Stimulated activated CD4-positive, alpha-beta T cell treated with anti-CD3 and anti-CD28 coated beads, Interleukin-1b, Interleukin-23, amount 100 ng/mL, for 24 hours (primary cell): ENCODE results near the gene BMPER.

Source experiments
- DNase-seq, 4 experiments: peaks; one replicate each; pipeline ENCODE4 v3.0.0-alpha.2; 2020; ENCODE audit warnings: low read depth in 4 of 4, low spot score in 1 of 4

The BMPER gene

DNA sequence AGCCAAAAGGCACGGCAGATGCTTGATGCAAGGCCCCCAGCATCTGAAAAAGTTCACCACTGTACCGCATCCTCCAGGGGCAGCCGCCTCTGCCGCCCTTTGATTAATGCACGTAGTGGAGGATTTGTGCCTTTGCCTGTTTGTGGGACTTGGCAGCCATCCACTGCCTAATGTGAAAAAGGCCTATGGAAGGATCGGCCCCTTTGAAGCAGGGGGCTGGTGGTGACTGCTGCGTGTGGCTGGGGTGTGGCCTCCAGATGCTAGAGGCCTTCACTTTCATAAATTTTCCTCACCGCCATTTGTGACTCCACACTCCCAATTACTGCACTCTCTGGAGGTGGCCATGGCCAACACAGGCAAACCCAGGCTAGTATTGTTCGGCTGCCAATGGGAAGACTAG is 226.0 kb downstream of the BMPER start:
- DNase-seq = no peak

DNA sequence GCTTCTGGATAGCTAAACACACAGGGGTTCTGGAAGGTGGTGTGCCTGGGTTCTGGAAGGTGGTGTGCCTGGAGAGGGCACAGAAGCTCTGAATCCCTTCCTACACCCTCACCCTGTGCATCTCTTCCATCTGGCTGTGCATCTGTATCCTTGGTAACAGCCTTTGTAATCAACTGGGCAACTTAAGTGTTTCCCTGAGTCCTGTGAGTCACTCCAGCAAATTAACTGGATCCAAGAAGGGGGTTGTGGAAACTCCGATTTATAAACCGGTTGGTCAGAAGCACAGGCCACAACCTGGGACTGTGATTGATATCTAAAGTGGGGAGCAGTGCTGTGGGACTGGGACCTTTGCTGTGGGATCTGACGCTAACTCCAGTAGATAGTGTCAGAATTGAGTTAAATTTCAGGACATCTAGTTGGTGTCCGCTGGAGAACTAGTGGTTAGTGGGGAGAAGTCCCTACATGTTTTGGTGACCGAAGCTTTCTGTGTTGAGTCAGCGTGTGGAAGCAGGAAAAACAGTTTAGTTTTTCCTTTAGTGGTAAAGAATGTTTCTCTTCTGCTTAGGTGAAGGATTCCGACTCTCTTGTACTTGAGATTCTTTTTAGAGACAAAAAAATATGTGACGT is 228.1 kb downstream of the BMPER start:
- no peak for DNase-seq

DNA sequence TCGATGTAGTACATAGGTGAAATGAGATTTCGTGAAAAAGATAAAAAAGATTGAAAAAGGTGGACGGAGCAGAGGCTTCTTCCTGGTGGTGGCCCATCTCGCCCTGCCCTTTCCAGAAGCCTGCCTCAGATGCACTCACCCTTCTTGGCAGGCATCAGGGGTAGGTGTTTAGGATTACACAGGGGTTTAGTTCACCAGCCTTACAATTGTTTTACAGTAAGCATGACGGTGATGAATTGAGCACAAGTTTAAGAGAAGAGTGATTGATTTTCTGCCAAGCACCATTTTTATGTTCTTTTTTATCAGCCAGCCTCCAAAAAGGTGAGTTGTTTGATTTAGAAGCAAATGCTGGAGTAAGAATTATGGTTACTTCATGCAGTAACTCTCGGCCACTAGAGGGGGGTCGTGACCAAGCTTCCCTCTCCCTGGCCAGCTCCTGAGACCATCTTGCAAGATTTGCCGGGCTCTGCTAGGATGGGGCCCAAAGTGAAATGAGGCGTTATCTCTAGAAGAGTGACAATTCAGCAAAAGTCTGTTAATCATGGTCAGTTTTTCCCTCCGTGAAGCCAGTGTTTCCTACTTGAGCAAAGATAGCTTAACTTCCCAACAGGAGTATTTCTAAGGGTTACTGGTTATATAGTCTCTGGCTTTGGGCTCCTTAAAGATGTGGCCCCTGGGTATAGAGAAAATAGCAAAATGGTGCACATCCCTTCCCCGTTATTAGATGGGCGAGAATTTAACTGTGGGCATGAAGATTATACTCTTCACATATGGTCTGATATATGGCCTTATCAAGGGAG is 228.8 kb downstream of the BMPER start:
- DNase-seq = no peak

DNA sequence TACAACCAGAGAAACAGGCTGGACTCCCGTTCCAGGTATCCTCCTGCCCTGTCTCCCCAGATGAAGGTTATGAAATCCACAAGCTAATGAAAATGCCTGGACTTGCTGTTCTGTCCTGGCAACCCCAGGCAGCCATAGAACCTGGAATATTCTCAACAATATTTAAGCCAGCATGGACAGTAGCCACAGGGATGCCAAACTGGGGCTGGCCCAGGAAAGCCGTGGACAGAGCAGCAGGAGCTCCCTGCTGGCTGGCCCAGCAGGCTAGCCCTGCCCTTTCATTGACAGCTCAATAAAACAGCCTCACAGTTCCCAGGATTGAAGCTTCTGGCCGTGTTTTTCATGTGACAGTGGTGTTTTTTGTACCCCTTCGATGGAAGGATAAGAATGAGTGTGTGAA is 230.6 kb downstream of the BMPER start:
- no peak for DNase-seq

DNA sequence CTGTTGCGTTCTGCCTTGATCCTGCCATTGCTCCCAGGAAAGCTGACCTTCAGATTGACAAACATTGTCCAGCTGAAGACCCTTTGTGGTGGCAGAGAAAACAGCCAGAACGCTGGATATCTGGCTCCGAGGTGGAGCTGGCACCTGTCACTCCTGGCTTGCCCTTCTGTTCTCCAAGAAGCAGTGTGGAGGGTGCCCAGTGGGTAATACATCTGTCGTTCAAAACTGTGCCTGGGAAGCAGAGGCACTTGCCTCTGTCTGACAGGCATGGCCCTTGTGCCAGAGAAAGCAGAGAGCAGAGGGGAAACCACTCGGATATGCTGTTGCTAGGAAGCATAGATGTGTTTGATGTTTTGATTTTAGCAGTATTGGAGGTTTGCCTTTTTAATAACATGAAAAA is 231.4 kb downstream of the BMPER start:
- no peak for DNase-seq

DNA sequence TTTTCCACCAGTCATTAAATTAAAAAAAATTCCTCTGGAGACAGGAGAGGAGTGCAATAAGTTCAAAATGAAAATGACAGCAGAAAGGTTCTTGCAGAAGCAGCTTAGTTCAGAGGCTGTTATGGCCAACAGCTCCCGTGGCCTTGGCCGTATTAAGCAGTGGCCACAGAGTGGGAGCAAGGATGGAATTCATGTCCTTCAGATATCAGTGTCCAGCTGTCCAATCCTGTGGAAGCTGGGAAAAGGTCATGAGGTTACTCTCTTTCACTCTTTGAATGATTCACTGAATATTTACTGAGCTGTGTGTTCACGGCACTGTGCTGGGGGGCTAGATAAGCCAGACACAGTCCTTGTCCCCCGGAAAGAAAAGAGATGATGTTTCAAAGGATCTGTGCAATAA is 231.8 kb downstream of the BMPER start:
- DNase-seq = no peak

DNA sequence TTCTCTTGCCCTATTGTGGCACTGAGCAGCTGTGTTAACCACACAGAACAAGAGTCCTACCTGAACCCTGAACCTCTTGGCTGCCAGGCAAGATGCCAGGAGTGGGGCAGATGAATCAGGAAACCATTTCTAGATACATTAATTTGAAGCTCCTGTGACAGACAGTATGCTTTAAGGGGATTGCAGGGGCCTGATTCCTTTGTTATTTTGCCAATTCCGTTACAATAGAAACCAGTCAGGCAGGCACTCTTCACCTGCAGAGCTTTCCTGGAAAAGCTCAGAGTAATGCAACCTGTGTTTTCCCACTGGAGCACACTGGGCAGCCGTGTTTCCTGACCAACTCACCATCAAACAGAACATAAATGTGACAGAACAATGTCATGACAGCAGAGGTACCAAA is 233.1 kb downstream of the BMPER start:
- DNase-seq = no peak

DNA sequence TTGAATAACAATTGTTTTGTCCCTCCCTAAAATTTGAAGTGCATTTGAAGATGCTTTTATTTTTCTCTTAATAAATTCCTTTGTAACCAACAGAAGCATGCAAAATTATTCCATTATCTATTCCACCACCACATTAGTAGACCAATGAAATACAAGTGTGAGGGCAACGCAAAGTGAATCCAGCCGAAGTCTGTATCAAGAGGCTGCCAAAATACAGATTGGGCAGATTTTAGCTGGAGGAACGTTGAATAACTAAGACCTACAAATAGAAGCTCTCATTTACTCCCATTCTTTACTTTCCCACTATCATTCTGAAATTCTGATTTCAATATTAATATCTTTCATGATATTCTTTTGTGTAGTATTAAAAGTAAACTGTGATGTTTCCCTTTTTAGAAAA is 233.7 kb downstream of the BMPER start:
- DNase-seq = no peak

DNA sequence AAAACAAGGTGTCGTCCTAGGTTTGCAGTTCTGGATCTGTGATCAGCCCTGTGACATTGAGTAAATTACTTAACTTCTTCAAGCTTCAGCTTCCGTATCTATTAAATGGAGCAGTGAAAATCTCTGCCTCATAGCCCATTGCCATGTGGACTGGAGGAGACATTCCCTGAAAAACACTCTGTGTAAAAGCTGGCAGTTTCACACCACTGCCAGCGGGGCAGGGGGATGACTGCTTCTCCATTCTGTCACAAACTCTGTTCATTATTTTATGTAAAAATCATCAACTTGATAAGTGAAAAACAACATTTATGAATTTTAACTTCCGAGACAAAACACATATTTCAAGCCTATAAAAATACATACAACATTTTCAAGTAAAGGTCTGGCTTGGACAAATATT is 234.7 kb downstream of the BMPER start:
- DNase-seq = no peak

DNA sequence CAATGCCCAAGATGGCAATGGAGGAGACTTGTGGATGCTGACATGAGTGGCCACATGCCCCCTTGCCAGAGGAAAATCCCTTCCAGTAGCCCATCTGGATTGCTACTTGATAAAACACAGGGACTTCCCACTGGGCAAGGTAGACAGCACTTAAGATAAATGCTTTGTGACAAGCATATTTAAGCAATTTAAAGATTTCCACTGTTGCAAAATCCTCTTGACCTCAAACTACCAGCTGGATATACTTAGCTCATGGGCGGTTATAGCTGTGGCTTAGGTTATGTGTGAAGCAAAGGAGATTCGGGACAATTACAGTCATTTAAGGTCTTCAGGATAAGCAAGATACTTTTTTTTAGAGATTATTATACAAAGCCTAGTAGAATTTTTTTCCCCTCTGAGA is 238.1 kb downstream of the BMPER start:
- no peak for DNase-seq

DNA sequence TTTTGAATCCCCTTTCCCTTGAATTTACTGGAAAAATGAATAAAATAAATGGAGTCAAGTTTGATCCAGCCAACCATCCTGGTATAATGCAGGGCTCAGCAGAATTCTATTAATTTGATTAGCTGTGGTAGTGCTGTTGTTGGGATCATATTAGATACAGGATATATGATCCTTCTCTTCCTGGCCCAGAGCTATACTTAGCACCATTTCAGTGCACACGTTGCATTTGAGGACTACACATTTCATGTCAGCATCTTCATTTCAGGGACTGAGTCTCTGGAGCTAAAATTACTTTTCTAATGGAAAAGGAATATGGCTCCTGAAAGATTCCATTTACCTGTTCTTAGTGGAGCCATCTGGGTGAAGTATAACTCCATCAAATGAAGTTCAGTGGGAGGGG is 240.3 kb downstream of the BMPER start:
- no peak for DNase-seq

DNA sequence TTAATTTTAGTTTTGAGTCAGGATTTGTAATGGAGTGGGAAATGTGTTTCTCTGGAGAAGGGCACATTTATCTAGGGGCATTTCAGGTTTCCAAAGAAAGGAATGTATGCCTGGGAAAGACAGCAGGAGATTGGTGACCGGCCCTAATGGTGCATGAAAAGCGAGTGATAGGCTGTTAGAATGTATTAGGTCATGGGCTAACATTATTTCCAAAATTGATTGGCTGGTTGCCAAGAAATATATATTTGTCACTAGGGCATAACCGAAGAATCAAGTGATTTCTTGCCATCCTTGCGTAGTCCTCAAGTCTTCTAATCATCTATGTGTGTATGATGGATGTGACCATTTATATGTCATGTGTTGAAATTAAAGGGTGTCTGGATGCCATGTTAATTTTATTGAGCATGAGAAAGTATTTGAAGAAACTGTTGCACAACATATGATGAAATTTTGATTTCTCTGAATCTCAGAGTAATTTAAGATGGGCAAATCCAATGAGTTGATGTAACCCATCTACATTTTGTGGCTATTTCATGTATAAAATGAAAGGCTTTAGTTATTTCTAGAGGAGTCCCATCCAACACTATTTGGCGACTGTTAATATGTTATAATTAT is 248.4 kb downstream of the BMPER start:
- DNase-seq = no peak

DNA sequence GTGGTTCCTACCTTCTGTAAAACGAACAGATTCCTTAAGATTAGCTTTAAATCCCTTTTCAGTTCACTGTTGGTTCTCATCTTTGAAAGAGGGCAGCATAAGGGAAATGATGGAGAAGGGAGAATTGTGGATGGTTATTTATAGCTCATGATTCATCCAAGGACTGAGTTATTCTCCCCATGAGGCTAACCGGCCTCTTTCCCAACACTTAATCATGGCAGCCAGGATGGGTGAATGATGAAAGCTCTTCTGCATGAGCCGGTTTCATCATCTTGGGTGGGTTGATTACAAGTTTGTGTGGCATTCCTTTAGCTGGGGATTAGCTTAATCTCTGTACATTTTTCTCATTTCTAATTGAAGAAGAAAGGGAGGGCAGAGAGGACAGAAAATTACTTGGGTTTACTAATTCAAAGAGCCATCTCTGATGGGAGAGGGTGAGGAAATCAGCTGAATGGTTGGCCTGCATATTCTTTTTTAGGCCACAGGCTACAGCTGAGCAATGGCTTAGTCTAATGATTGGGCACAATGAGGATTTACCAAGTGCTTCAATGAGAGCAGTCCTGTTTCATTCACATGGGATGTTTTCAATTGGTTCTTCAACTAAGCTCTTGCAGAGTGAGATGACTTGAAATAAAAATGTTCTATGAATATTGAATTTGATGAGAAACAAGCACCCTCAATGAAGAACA is 250.0 kb downstream of the BMPER start:
- no peak for DNase-seq

DNA sequence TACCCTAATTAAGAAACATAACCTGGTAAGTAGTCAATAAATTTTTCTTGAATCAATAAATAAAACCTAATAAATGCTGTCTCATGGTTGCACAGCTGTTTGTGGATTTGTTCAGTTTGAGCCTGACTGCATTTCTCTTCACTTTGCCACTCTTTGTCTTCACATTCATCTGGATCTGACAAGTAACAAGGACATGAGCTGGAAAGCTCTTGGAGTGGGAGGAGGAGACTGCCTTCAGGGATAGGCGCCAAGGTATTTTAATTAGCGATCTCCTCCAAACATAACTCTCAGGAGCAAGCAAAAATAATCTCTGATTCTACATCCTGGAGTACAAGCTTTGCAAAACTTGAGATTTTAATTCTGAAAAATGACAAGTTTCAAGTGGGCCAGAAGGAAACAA is 251.0 kb downstream of the BMPER start:
- DNase-seq = no peak

DNA sequence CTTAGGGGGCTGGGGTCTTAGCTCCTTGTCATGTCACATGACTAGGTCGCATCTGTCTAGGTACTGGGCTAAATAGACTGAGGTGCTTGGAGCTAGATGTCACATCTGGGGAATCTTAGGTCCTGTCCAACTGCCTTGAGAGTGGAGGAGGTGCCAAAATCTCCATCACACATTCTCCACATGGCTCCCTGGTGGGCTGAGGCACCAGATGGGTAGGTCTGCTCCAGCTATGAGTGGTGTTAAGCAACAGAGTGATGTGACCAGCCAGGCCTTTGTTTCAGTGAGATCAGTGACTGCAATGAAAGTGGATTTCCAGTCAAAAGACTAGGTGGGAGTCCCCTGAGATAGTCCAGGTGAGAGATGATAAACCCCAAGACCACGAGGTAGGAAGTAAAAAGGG is 251.8 kb downstream of the BMPER start:
- no peak for DNase-seq

DNA sequence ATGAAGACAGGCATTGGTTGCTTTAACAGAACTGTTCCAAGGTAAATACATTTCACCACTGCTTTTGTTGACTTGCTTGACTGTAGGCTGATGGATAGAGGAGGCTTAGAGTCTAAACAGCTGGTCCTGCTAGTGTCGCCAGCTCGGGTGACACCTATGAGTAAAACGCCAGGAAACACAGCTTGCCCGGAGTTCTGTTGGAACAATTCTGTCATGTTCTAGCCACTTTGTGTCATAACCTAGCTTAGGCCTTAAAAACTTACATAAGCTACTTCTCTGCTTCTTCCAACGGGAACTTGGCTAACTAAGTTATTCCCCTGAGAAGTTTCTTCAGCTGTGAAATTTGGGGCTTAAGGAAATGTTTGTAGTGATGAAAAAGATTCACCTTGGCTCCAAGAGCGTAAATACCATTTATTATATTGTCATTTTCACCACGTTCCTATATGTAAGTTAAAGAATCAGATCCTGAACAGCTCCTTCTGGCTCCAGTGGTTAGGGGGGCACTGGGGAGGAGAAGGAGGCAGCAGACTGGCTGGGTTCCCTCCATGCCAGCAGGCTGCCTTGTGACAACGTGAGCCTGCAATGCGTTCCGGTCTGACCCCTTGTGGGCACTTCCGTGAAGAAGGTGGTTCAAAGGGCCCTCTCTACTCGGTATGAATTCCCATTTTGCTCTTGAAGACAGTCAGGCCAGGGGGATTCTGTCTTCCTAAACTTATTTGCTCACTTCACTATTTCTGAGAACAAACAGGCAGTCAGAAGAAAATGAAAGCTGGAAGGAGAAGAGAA is 253.2 kb downstream of the BMPER start:
- DNase-seq = no peak

DNA sequence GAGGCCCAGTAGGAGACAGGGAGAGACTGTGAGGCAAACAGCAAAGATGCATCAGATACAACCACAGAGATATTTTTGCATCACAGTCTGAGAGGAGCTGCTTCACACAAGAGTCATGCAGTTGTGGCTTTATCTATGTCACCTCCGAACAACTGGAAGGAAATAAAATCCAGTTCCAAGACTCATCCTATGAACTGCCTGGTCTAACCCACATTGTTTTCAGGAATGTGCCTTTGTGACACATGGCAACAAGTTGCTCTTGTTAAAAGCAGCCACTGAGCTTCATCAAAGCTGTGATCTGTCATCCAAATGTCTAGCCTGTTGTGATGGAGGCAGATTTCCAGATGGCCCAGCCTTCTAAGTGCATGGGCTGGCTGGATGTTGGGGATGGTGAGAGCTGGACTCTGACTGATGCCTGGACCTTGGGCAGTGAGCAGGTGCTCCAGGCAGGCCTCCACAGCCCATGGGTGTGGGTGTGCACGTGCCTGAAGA is 255.0 kb downstream of the BMPER start:
- DNase-seq = no peak

DNA sequence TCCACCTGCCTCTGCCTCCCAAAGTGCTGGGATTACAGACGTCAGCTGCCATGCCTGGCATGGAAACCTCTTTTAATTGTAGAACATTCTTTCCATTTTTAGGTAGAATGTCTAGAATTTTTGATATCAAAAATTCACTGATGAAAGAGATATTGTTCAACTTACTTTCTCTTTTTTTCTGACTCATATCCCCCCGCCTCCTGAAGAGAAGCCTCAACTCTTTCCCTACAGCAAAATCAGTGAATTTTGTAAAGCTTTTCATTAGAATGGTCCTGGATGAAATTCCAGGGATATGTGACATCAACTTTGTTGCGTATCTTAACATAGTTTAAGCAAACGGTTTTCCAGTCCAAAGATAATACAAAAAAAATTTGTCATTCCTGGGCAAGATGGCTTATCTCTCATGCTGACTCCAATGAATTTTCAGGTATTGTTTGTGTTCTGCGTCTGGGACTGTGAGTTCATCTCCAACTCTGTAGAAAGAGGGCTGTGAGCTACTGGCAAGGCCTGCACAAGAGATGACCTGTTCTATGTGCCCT is 256.8 kb downstream of the BMPER start:
- no peak for DNase-seq

DNA sequence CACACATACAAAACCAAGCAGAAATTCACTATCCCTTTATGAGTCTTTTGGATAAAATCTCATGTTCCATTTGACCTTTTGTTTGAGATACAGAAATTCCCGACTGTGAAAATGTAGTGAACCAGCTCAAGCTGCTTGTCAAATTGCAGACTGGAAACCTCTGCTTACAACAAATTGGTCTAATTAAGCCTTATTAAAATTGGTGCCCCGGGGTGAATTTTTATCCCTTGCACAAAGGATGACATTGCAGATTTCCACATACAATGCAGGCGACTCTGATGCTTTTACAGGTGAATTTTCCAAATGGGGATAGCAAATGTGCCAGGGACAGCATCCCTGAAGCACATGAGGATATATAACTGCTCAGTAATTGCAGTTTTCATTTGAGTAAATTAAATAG is 257.3 kb downstream of the BMPER start:
- no peak for DNase-seq

DNA sequence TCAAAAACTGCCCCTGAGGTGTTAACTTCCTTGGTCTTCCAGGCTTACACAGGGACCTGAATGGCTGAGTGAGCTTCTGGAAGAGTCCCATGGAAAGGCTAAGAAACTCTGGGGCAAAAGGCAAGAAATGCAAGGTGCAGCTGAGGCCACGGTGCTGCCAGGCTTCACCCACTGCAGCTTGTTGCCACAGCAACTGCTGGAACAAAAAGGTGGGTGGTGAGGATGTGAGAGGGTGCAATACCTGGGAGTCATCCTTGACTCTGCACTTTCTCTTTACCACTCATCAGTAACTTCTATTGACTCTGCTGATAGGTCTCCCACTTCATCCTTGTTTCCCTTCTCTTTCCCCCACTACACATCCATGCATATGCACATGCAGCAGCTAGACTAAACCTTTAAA is 258.6 kb downstream of the BMPER start:
- DNase-seq = no peak

DNA sequence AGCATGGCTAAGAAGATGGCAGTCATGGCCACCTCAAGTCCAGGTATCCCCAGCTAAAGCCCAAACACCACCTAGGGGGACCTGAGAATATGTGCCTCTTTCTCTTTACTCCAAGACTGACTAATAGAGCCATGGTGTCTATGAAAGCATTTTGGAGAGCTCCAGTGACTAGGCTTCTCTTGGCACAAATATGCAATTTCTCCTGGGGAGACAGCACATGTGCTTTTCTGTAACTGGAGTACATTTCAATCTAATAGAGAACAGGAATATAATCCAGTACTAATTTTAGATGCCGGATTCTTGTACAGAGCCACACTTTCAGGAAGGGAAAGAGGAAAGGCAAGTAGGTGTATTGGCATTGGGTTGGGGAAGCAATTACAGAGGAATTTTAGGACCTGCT is 260.1 kb downstream of the BMPER start:
- DNase-seq = no peak
